Measurements from ENCODE around the gene SLC34A1.

- TF ChIP-seq, protein P1, sequence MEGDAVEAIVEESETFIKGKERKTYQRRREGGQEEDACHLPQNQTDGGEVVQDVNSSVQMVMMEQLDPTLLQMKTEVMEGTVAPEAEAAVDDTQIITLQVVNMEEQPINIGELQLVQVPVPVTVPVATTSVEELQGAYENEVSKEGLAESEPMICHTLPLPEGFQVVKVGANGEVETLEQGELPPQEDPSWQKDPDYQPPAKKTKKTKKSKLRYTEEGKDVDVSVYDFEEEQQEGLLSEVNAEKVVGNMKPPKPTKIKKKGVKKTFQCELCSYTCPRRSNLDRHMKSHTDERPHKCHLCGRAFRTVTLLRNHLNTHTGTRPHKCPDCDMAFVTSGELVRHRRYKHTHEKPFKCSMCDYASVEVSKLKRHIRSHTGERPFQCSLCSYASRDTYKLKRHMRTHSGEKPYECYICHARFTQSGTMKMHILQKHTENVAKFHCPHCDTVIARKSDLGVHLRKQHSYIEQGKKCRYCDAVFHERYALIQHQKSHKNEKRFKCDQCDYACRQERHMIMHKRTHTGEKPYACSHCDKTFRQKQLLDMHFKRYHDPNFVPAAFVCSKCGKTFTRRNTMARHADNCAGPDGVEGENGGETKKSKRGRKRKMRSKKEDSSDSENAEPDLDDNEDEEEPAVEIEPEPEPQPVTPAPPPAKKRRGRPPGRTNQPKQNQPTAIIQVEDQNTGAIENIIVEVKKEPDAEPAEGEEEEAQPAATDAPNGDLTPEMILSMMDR (IDR thresholded peaks at IDR 0.05; ENCODE audit: borderline replicate concordance, extremely low read depth, low read length, poor library complexity, severe bottlenecking): no peak
- no peak for TF ChIP-seq EZH2 (IDR thresholded peaks at IDR 0.05; ENCODE audit: borderline replicate concordance, low read depth, low read length, severe bottlenecking)
These were observed 30.2 kb downstream of the SLC34A1 start for GRCh38 chr5:177414481-177414880.

All from DND-41 (cell line).